Stimulated activated naive B cell treated with anti-CD40 and anti-IgM and Interleukin-4, amounts not matched to agents 10 μg/mL and 1 μg/mL and 100 μg/mL, for 72 hours (primary cell): ENCODE results near the gene SPECC1.

Experiments used
- ATAC-seq, 2 donors: fragments of 150-1000 bp; cut with Tn5 transposase; replicated peaks; 2 replicates each; pipeline ENCODE4 v1.10.0; 2021; ENCODE audit warnings: moderate library complexity in 1 of 2
- DNase-seq: peaks from one replicate; pipeline ENCODE4 v3.0.0; 2021
- H3K27ac Mint-ChIP-seq: one replicate; pipeline ENCODE4 v1.8.0; 2022; ENCODE audit warnings: mild to moderate bottlenecking, mixed read lengths
- H3K27me3 Mint-ChIP-seq, 2 donors: one replicate each; pipeline ENCODE4 v1.8.0; 2022; ENCODE audit warnings: mixed read lengths in 2 of 2
- H3K36me3 Mint-ChIP-seq, 2 donors: one replicate each; pipeline ENCODE4 v1.8.0; 2022; ENCODE audit warnings: mixed read lengths in 2 of 2, mild to moderate bottlenecking in 1 of 2
- H3K4me1 Mint-ChIP-seq, 2 donors: one replicate each; pipeline ENCODE4 v1.8.0; 2022; ENCODE audit warnings: mixed read lengths in 2 of 2, mild to moderate bottlenecking in 1 of 2
- H3K4me3 Mint-ChIP-seq, 2 donors: one replicate each; pipeline ENCODE4 v1.8.0; 2022; ENCODE audit warnings: mild to moderate bottlenecking in 2 of 2, mixed read lengths in 2 of 2, moderate library complexity in 1 of 2
- H3K9me3 Mint-ChIP-seq, 2 donors: one replicate each; pipeline ENCODE4 v1.8.0; 2022; ENCODE audit warnings: mixed read lengths in 2 of 2, mild to moderate bottlenecking in 1 of 2

Gene SPECC1

GRCh38 chr17:20273741-20274500, 264.8 kb downstream of the SPECC1 start:
- Mint-ChIP-seq H3K36me3 (peaks cover 3 to 5% of the 10 kb centered on the region in 2 donors), H3K9me3 (no peaks in the 10 kb centered on the region), H3K4me1 (peaks cover 0 to 1% of the 10 kb centered on the region in 2 donors), H3K27ac (no peak overlapping the region), H3K27me3 (no peaks in the 10 kb centered on the region), H3K4me3 (no peak overlapping the region)
- ATAC-seq (no peak), DNase-seq (no peak)

- no peak for ATAC-seq
- Mint-ChIP-seq H3K27ac (no peak overlapping the region), H3K4me1 (peaks cover 0 to 1% of the 10 kb centered on the region in 2 donors), H3K27me3 (no peaks in the 10 kb centered on the region), H3K9me3 (no peaks in the 10 kb centered on the region), H3K36me3 (peaks cover 5 to 6% of the 10 kb centered on the region in 2 donors), H3K4me3 (no peak overlapping the region)
- no peak for DNase-seq
Observed at GRCh38 chr17:20275653-20276052, 266.5 kb downstream of the SPECC1 start.

- Mint-ChIP-seq H3K27ac (no peak overlapping the region), H3K9me3 (no peaks in the 10 kb centered on the region), H3K36me3 (peaks cover 6% of the 10 kb centered on the region in 2 donors), H3K4me1 (no peaks in the 10 kb centered on the region), H3K4me3 (no peak overlapping the region), H3K27me3 (no peaks in the 10 kb centered on the region)
- DNase-seq (no peak), ATAC-seq (no peak)
Observed at GRCh38 chr17:20276421-20276820, 267.3 kb downstream of the SPECC1 start.

- no peak for DNase-seq
- Mint-ChIP-seq H3K27me3 (no peaks in the 10 kb centered on the region), H3K4me1 (no peaks in the 10 kb centered on the region), H3K27ac (no peak overlapping the region), H3K9me3 (no peaks in the 10 kb centered on the region), H3K36me3 (peaks cover 3% of the 10 kb centered on the region in 2 donors), H3K4me3 (no peak overlapping the region)
- no peak for ATAC-seq
Observed at GRCh38 chr17:20278805-20279204, 269.6 kb downstream of the SPECC1 start.

- no peak overlapping the region for H3K4me3 Mint-ChIP-seq
- H3K4me1 Mint-ChIP-seq: no peaks in the 10 kb centered on the region
- no peaks in the 10 kb centered on the region for H3K9me3 Mint-ChIP-seq
- ATAC-seq: no peak
- no peak overlapping the region for H3K27ac Mint-ChIP-seq
- peaks cover 3% of the 10 kb centered on the region in 2 donors for H3K36me3 Mint-ChIP-seq
- no peak for DNase-seq
- no peaks in the 10 kb centered on the region for H3K27me3 Mint-ChIP-seq
Observed at GRCh38 chr17:20279631-20280030, 270.5 kb downstream of the SPECC1 start.

- no peaks in the 10 kb centered on the region for H3K9me3 Mint-ChIP-seq
- H3K27ac Mint-ChIP-seq: no peak overlapping the region
- H3K4me1 Mint-ChIP-seq: no peaks in the 10 kb centered on the region
- no peaks in the 10 kb centered on the region for H3K27me3 Mint-ChIP-seq
- H3K4me3 Mint-ChIP-seq: no peak overlapping the region
- no peak for ATAC-seq
- DNase-seq: no peak
- peaks cover 3% of the 10 kb centered on the region in 2 donors for H3K36me3 Mint-ChIP-seq
Observed at GRCh38 chr17:20280051-20280450, 270.9 kb downstream of the SPECC1 start.

- Mint-ChIP-seq H3K36me3 (peaks cover 3% of the 10 kb centered on the region in 2 donors), H3K9me3 (no peaks in the 10 kb centered on the region), H3K27me3 (no peaks in the 10 kb centered on the region), H3K27ac (no peak overlapping the region), H3K4me1 (no peaks in the 10 kb centered on the region), H3K4me3 (no peak overlapping the region)
- ATAC-seq (no peak), DNase-seq (no peak)
Observed at GRCh38 chr17:20280851-20281250, 271.7 kb downstream of the SPECC1 start.

GRCh38 chr17:20281860-20282259, 272.7 kb downstream of the SPECC1 start:
- ATAC-seq (no peak), DNase-seq (no peak)
- no peaks in the 10 kb centered on the region for H3K9me3 Mint-ChIP-seq
- H3K27me3 Mint-ChIP-seq: no peaks in the 10 kb centered on the region
- H3K4me1 Mint-ChIP-seq: no peaks in the 10 kb centered on the region
- peaks cover 3% of the 10 kb centered on the region in 2 donors for H3K36me3 Mint-ChIP-seq
- no peak overlapping the region for H3K4me3 Mint-ChIP-seq
- H3K27ac Mint-ChIP-seq: no peak overlapping the region

GRCh38 chr17:20282526-20283308, 273.6 kb downstream of the SPECC1 start:
- H3K36me3 Mint-ChIP-seq: peaks cover 3% of the 10 kb centered on the region in 2 donors
- H3K4me1 Mint-ChIP-seq: no peaks in the 10 kb centered on the region

GRCh38 chr17:20284022-20284421, 274.9 kb downstream of the SPECC1 start:
- DNase-seq (no peak), ATAC-seq (no peak)
- Mint-ChIP-seq H3K27ac (no peak overlapping the region), H3K36me3 (peaks cover 3 to 6% of the 10 kb centered on the region in 2 donors), H3K27me3 (no peaks in the 10 kb centered on the region), H3K4me3 (no peak overlapping the region), H3K9me3 (no peaks in the 10 kb centered on the region), H3K4me1 (no peaks in the 10 kb centered on the region)

More at GRCh38 chr17:20282526-20283308, 273.6 kb downstream of the SPECC1 start:
- no peaks in the 10 kb centered on the region for H3K27me3 Mint-ChIP-seq
- no peak overlapping the region for H3K27ac Mint-ChIP-seq
- H3K9me3 Mint-ChIP-seq: no peaks in the 10 kb centered on the region
- no peak overlapping the region for H3K4me3 Mint-ChIP-seq
- ATAC-seq (no peak), DNase-seq (no peak)

GRCh38 chr17:20284570-20285295, 275.6 kb downstream of the SPECC1 start:
- H3K4me3 Mint-ChIP-seq: no peak overlapping the region
- ATAC-seq: no peak
- peaks cover 2 to 6% of the 10 kb centered on the region in 2 donors for H3K36me3 Mint-ChIP-seq
- DNase-seq: no peak
- H3K27me3 Mint-ChIP-seq: no peaks in the 10 kb centered on the region
- no peaks in the 10 kb centered on the region for H3K9me3 Mint-ChIP-seq
- H3K4me1 Mint-ChIP-seq: no peaks in the 10 kb centered on the region
- H3K27ac Mint-ChIP-seq: no peak overlapping the region

- Mint-ChIP-seq H3K4me3 (no peak overlapping the region), H3K9me3 (peaks cover 0 to 3% of the 10 kb centered on the region in 2 donors), H3K27me3 (no peaks in the 10 kb centered on the region), H3K4me1 (no peaks in the 10 kb centered on the region), H3K36me3 (peaks cover 0 to 8% of the 10 kb centered on the region in 2 donors), H3K27ac (no peak overlapping the region)
- DNase-seq (no peak), ATAC-seq (no peak)
Observed at GRCh38 chr17:20289984-20290383, 280.8 kb downstream of the SPECC1 start.

GRCh38 chr17:20291853-20292252, 282.7 kb downstream of the SPECC1 start:
- no peak for ATAC-seq
- Mint-ChIP-seq H3K4me3 (no peak overlapping the region), H3K9me3 (peaks cover 0 to 3% of the 10 kb centered on the region in 2 donors), H3K27ac (no peak overlapping the region), H3K27me3 (no peaks in the 10 kb centered on the region), H3K4me1 (no peaks in the 10 kb centered on the region), H3K36me3 (peaks cover 0 to 8% of the 10 kb centered on the region in 2 donors)
- DNase-seq: no peak

GRCh38 chr17:20293501-20293900, 284.3 kb downstream of the SPECC1 start:
- Mint-ChIP-seq H3K36me3 (peaks cover 4 to 10% of the 10 kb centered on the region in 2 donors), H3K4me1 (no peaks in the 10 kb centered on the region), H3K27me3 (no peaks in the 10 kb centered on the region), H3K4me3 (no peak overlapping the region), H3K9me3 (peaks cover 0 to 3% of the 10 kb centered on the region in 2 donors), H3K27ac (no peak overlapping the region)
- no peak for ATAC-seq
- DNase-seq: no peak
